GM19328 (cell line): Measurements from ENCODE around the gene RIC1.
"Not testable (repeated sequence)": the region's sequence is repeated elsewhere in the genome, so short reads cannot be mapped to it uniquely, and the experiment has no call there.

ENCODE experiments used
- ATAC-seq: cut with Tn5 transposase; IDR thresholded peaks from one replicate; pipeline ENCODE4 v1.9.1; 2021; ENCODE audit warnings: mild to moderate bottlenecking, moderate library complexity; ENCODE audit not compliant: unreplicated experiment

The RIC1 gene

GRCh38 chr9:5719100-5719926 is 90.4 kb downstream of the RIC1 start:
- ATAC-seq, result no peak

GRCh38 chr9:5720151-5720550 is 91.2 kb downstream of the RIC1 start:
- ATAC-seq, result no peak

GRCh38 chr9:5721279-5722087 is 92.6 kb downstream of the RIC1 start:
- no peak for ATAC-seq

DNA sequence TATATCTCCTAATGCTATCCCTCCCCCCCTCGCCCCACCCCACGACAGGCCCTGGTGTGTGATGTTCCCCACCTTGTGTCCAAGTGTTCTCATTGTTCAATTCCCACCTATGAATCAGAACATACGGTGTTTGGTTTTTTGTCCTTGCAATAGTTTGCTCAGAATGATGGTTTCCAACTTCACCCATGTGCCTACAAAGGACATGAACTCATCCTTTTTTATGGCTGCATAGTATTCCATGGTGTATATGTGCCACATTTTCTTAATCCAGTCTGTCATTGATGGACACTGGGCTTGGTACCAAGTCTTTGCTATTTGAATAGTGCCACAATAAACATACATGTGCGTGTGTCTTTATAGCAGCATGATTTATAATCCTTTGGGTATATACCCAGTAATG is 93.8 kb downstream of the RIC1 start:
- not testable (repeated sequence) for ATAC-seq

- no peak for ATAC-seq
These were observed 106.2 kb downstream of the RIC1 start for GRCh38 chr9:5735072-5735471.

GRCh38 chr9:5736563-5737346 is 107.8 kb downstream of the RIC1 start:
- ATAC-seq, result no peak

DNA sequence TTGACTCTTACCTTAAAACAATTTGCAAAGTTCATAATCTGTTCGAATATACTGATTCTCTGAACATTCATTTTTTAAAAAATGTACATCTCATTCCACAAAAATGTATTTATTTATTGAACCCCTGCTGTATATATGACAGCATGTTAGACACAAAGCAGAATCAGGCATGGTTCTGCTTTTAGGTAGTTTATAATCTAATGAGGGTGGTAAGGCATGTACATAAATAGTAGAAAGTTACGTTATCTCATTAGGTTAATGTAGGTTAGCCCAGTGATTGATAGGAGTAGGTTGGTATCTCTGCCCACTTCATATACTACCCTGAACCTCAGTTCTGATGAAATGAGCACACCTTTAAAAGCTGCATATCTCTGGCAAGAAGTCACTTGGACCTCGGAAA is 114.2 kb downstream of the RIC1 start:
- ATAC-seq, result no peak

DNA sequence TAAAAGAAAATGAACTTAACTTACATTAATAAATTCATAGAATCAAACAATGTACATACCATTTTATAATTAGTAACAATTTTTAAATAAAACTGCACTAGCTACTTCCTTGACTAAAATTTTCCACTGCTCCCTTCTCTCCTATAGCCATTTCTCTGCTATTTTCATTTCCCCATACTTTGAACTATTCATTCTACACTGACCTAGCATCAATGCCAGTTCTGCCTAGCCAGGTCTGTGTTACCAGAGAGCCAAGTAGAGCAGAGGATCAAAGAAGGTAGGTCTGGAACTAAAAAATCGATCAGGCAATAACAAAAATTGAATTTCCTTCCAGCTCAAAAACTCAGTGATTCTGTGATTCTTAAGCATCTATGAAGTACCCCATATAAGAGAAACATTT is 119.5 kb downstream of the RIC1 start:
- no peak for ATAC-seq

- ATAC-seq, result no peak
These were observed 120.4 kb downstream of the RIC1 start for GRCh38 chr9:5749306-5749705.

DNA sequence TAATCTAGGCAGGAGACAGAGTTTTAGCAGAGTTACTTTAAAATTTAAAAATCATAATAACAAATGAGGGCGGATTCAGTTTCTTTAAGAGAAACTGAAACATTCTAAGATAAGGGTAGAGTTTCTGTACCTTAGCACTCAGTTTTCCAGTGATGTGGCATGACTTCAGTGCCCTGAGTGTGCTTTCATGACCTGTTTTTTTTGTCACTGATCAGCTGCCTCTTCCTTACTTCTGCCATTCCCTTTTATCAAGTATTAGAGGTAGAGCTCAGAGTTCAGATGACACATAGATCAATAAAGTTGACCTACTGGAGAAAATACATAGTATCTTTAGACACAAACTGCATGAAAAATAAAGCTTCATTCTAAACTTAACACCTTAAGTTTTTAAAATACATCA is 121.7 kb downstream of the RIC1 start:
- no peak for ATAC-seq

GRCh38 chr9:5756633-5757032 is 127.7 kb downstream of the RIC1 start:
- ATAC-seq, result no peak

DNA sequence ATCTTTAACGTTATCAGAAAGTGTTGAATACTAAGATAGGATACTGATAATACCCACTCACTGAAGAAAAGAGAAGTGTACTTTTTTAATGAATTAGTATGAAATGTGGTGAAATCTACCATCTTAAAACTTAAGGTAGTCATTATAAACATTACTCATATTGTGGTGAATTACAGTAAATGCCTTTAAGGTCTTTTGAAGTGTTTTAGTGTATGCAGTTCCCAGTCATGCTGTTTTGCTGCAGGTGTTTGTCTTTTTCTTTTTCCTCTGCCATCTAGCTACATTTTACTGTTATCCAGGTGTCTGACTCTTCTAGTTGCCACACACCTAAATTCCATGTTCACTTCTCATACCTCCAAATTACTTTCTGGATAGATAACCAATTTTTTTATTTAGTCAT is 131.4 kb downstream of the RIC1 start:
- no peak for ATAC-seq

DNA sequence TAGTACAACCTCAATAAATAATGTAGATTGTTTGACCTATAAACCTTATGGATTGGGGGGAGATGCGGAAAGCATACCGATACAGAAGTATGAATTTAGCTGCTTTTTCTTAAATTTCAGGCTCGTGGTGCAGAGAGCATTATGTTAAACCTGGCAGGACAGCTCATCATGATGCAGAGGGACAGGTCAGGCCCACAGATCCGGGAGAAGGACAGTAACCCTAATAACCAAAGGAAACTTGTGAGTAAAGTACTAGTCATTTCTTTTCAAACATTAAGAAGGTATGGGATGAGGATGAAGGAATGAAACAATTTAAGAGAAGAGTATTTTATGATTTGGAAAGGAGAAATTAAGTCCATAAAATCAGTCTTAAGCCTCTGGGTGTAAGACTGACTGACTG is 133.5 kb downstream of the RIC1 start:
- ATAC-seq, result no peak

GRCh38 chr9:5764130-5764868 is 135.4 kb downstream of the RIC1 start:
- ATAC-seq, result peak; percentile 73

- ATAC-seq, result no peak
These were observed 139.3 kb downstream of the RIC1 start for GRCh38 chr9:5767968-5768932.

- ATAC-seq, result no peak
These were observed 144.6 kb downstream of the RIC1 start for GRCh38 chr9:5773324-5773999.

GRCh38 chr9:5778805-5779204 is 149.9 kb downstream of the RIC1 start:
- no peak for ATAC-seq

GRCh38 chr9:5779705-5780218 is 150.9 kb downstream of the RIC1 start:
- not testable (repeated sequence) for ATAC-seq

DNA sequence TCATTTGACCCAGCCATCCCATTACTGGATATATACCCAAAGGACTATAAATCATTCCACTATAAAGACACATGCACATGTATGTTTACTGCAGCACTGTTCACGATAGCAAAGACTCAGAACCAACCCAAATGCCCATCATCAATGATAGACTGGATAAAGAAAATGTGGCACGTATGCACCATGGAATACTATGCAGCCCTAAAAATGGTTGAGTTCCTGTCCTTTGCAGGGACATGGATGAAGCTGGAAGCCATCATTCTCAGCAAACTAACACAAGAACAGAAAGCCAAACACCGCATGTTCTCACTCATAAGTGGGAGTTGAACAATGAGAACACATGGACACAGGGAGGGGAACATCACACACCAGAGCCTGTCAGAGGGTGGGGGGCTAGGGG is 154.5 kb downstream of the RIC1 start:
- ATAC-seq, result not testable (repeated sequence)
